Adipocyte (in vitro differentiated cells): ENCODE data around the gene IL25.
A peak's percentile ranks its signal among the peaks of the same experiment; 100 is the strongest.

Source experiments
- DNase-seq: peaks from one replicate; pipeline ENCODE4 v3.0.0-alpha.2; 2015; ENCODE audit warnings: low read depth
- H3K27me3 ChIP-seq: replicated peaks from 2 replicates; pipeline ENCODE4 v1.7.0; 2013; ENCODE audit warnings: mild to moderate bottlenecking, low read length, moderate library complexity; ENCODE audit not compliant: control insufficient read depth, insufficient read depth
- H3K36me3 ChIP-seq: 2 replicates; pipeline ENCODE4 v1.7.0; 2013; ENCODE audit warnings: low read length, mild to moderate bottlenecking, moderate library complexity; ENCODE audit not compliant: control insufficient read depth, insufficient read depth, severe bottlenecking
- H3K4me1 ChIP-seq: 2 replicates; pipeline ENCODE4 v1.7.0; 2013; ENCODE audit warnings: mild to moderate bottlenecking, low read length, moderate library complexity; ENCODE audit not compliant: control insufficient read depth, insufficient read depth
- H3K4me3 ChIP-seq: 2 replicates; pipeline ENCODE4 v1.7.0; 2013; ENCODE audit warnings: mild to moderate bottlenecking, low read length, moderate library complexity
- H3K9ac ChIP-seq: 2 replicates; pipeline ENCODE4 v1.7.0; 2013; ENCODE audit warnings: mild to moderate bottlenecking, low read length, moderate library complexity
- H3K9me3 ChIP-seq: 2 replicates; pipeline ENCODE4 v1.7.0; 2013; ENCODE audit warnings: mild to moderate bottlenecking, low read length, moderate library complexity; ENCODE audit not compliant: control insufficient read depth

Gene IL25

DNA sequence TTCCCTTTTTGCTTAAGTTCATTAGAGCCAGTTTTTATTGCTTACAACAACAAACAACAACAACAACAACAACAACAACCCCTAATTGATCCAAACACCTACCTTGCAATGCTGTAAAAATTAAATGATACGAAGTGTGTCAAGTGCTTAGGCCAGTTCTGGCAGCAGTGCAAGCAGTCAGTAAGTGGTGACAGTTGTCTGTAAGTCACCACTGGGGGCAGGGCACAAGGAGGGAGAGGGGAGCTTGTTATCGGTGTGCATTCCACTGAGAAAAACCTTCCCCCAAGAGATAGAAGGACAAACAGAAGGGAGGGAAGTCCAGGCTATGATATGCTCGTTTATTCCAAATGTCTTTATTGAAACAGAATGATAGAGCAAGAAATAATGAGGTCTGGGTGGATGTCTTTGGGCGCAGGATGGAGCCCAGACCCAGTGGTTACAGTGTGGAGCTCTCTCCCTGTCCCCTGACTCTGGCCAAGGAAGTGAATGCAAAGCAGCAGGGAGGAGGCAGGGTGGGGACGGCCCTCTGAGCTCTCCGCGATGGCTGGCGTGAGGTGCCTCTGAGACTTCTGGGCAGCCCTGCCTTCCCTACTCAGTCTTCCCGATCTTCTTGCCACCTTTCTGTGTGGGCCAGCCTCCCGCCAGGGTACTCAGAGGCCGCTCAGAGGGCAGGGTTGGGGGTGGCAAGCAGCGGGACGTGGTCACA lies 26.5 kb upstream of the IL25 start:
- Histone ChIP-seq H3K27me3 (peaks cover 10% of the 10 kb centered on the region), H3K4me3 (no peak overlapping the region), H3K36me3 (no peaks in the 10 kb centered on the region), H3K9ac (no peak overlapping the region), H3K9me3 (no peaks in the 10 kb centered on the region), H3K4me1 (no peaks in the 10 kb centered on the region)
- no peak for DNase-seq

DNA sequence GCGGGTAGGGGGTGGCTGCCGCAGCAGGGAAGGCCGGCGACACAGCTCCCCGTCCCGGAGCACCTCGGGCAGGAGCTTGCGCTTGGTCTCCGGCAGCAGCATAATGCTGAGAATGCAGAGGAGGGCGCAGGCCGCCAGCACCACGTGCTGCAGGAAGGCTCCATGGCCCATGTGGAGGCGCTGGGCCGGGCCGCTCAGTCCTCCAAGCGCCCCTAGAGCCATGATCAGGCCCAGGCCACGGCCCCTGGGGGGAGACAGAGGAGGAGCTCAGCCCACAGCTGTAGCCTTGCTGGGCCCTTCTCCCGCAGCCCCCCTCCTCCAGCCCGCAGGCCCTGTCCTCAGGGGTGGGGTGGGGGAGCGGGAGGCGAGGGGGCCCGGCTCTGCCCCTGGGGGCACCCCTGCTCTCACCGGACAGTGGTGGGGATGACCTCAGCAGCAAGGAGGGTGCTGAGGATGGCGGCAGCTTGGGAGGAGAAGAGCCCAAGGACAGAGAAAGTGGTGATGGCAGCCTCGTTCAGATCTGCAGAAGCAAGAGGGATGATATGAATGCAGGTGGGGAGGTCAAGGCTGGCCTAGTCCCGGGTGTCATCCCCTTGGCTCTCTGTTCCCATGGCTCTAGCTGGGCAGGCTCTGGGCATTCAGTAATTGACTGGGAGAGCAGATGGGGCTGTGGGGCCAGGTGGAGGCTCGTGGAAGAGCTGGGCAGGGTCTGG lies 25.8 kb upstream of the IL25 start:
- no peak overlapping the region for H3K9ac ChIP-seq
- H3K36me3 ChIP-seq, result no peaks in the 10 kb centered on the region
- no peak for DNase-seq
- H3K9me3 ChIP-seq, result no peaks in the 10 kb centered on the region
- no peak overlapping the region for H3K4me3 ChIP-seq
- peaks cover 13% of the 10 kb centered on the region for H3K27me3 ChIP-seq
- no peaks in the 10 kb centered on the region for H3K4me1 ChIP-seq

DNA sequence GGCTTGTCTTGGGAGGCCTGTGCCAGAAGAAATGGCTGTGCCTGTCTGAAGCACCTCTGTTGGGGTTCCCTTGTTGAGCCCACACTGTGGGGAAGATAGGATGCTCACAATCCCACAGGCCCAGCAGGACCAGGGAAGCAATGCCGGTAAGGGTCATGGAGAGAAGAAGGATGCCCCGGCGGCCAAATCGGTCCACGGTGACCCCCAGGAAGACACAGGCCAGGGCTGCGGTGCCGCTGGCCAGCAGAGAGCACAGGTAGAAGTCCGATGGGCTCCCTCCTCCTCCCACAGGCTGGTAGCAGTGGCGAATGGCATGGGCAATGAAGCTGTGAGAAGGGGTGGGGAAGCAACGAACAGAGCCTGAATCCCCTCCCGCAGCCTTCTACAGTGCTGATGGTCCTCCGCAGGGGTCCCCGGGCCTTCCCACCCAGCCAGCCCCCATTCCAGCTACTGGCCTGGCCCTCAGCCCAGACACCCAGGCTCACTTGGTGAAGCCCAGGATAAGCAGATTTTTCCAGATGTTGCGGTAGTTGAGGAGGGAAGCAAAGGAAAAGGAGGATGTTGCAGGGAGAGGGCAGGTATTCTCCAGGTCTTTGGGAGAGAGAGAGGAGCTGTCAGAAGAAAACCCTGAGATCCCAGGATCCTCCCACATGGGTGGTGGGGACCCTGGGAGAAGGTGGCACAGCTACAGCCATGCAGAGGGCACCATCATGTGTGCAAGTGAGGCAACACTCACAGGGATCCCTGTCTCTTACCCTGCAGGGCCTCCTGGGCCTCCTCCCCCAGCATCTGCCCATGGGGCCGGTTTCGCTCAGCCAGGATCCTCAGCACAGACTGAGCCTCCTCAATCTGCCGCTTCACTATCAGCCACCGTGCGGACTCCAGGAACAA lies 25.0 kb upstream of the IL25 start:
- H3K4me3 ChIP-seq, result no peak overlapping the region
- no peak for DNase-seq
- no peak overlapping the region for H3K9ac ChIP-seq
- no peaks in the 10 kb centered on the region for H3K36me3 ChIP-seq
- peaks cover 3% of the 10 kb centered on the region for H3K4me1 ChIP-seq
- no peaks in the 10 kb centered on the region for H3K9me3 ChIP-seq
- peaks cover 9% of the 10 kb centered on the region for H3K27me3 ChIP-seq

DNA sequence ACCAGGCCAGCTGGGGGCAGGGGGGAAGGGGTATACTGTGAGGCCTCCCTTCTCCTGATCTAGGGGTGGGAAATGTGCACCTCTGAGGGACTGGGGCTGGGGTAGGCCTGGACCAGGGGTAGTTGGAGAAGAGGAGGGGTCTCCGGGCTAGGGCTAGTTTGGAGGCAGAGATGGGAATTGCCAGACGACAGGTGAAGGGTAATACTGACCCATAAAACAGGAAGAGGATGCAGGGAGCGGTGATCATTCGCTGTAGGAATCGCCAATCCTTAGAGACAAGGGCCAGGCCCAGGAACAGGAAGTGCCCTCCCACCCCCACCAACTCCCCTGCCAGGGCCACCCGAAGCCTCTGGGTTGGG lies 24.3 kb upstream of the IL25 start:
- Histone ChIP-seq H3K36me3 (no peaks in the 10 kb centered on the region), H3K4me1 (peaks cover 7% of the 10 kb centered on the region), H3K9ac (no peak overlapping the region), H3K4me3 (no peak overlapping the region), H3K9me3 (no peaks in the 10 kb centered on the region), H3K27me3 (peaks cover 11% of the 10 kb centered on the region)
- no peak for DNase-seq

DNA sequence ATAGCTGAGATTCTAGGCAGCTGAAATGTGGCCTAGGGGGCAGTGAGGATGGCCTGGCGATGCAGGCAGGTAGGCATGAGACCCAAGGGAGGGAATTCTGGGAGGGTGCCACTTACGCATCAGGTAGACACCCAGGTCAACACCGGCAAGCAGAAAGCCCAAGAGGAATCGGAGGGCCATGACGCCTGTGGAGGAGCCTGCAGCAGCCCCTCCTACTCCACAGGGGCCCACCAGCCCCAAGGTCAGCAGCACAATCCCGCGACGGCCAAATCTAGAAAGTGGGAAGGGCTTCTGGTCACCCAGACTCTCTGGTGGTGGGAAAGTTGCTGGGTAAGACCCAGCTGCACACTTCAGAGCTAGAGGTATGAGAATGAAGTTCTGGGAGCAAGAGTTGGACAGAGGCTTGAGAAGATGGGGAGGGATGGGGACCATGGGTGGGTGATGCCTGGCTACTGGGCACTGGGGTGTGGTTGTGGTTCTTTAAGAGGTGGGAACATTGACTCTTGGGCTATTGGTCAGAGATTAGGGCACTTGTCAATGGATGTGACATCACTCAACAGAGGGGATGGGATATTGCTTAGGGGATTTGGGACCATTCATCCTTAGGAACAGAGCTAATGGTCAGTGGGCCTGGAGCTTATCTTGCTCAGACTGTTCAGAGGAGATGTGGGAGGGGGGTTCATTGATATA lies 23.3 kb upstream of the IL25 start:
- Histone ChIP-seq H3K27me3 (peaks cover 21% of the 10 kb centered on the region), H3K9ac (no peak overlapping the region), H3K4me1 (peaks cover 8% of the 10 kb centered on the region), H3K9me3 (no peaks in the 10 kb centered on the region), H3K4me3 (no peak overlapping the region), H3K36me3 (no peaks in the 10 kb centered on the region)
- no peak for DNase-seq

DNA sequence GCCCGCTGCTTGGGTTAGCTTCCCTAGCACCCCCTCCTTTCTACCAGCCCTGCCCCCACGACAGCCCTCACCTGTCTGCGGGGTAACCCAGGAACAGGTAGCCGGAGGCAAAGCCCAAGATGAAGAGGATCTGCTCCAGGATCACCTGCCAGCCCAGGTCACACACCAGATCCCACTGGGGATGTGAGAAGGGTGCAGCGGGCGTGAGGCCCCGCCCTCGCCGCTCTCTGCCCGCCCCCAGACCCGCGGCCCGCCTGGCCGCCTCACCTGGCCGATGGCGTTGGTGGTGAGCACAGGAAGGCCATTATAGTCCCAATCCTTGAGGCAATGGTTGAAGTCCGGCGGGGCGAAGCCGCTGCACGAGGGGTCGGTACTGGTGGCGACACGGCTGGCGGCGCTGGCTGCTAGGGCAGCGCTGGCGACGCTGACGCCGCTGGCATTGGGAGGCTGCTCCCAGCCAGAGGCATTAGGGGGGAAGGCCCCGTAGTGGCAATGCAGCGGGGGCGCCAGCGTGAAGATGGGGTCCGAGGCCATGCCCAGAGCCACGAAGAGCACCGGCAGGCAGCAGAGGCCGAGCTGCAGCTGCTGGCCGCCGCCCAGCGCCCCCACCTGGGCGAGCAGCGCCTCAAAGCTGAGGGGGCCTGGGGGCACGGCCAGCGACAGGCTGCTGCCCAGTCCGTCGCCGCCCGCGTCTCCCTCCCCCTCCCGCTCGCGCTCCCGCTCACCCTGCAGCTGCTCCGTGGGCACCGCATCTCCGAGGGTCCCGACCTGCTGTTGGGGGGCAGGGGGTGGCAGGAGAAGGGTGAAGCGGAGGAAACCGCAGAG lies 20.7 kb upstream of the IL25 start:
- H3K9ac ChIP-seq, result peak overlapping the region; percentile 46
- no peaks in the 10 kb centered on the region for H3K36me3 ChIP-seq
- H3K9me3 ChIP-seq, result no peaks in the 10 kb centered on the region
- peak overlapping the region; percentile 77 for H3K4me3 ChIP-seq
- DNase-seq, result peak; percentile 47
- peaks cover 8% of the 10 kb centered on the region for H3K4me1 ChIP-seq
- peaks cover 32% of the 10 kb centered on the region for H3K27me3 ChIP-seq

DNA sequence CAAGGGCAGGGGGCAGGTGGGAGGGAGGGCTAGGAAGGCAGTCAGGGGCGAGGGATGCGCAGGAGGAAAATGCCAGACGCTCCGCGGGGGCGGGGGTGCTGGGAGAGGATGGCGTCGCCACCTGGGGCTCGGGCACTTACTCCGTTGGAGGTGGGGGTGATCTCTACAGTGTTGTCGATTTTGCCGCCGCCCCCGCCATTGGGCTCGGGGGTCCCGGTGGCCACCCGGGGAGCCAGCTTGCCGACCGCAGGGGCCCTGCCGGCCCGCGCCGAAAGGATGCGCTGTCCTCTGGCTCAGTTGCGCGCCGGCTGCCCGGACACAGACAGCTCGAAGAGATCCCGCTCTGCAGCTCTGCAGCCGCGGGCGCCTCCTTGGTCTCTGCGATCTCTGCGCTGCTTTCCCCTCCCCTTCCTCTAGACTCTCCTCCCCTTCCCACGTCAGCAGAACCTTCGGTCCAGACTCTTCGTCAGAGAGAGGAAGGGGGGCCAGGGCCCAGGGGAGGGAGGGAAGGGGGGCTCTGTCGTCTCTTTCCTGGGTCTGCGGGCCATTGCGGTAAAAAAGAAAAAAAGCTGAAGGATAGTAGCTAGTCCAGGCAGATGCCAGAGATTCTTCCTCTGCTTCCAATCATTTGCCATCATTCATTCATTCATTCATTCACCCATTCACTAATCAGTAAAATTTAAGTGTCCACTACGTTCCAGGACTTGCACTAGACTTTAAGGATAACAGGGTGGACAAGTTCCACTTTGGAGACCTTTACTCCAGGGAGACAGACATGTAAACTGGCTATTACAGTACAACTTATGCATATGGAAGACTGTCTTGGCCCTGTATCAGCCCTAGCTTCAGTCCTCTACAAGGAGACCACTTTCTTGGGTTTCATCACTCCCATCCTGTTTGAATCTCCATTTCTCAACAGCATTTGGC lies 19.8 kb upstream of the IL25 start, which contains the start of gene SLC22A17:
Gene SLC22A17 (minus strand): TSS at position 382 of the 927 bp plus-strand sequence.
- peak; percentile 97 for DNase-seq
- peak within 1 kb of the TSS; percentile 77 for H3K4me3 ChIP-seq
- peak within 1 kb of the TSS; percentile 46 for H3K9ac ChIP-seq
- peaks cover 32% of the 10 kb centered on the region for H3K27me3 ChIP-seq
- H3K4me1 ChIP-seq, result peaks cover 8% of the 10 kb centered on the region
- H3K36me3 ChIP-seq, result no peaks in the 10 kb centered on the region
- no peaks in the 10 kb centered on the region for H3K9me3 ChIP-seq

DNA sequence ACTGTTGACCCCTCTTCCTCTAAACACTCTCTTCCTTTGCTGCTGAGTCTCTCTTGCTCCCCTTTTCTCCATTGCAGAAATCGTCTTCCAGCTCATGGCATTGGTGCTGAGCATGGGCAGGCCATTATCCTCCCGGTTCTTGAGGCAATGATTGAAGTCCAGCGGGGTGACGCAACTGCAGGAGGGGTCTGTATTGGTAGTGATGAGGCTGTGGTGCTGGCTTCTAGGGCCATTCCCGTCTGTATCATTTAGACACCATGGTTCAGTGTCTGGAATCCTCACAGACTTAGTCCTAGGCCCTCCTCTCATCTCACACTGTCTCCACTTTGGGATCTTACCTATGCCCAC lies 19.2 kb upstream of the IL25 start:
- H3K4me3 ChIP-seq, result no peak overlapping the region

DNA sequence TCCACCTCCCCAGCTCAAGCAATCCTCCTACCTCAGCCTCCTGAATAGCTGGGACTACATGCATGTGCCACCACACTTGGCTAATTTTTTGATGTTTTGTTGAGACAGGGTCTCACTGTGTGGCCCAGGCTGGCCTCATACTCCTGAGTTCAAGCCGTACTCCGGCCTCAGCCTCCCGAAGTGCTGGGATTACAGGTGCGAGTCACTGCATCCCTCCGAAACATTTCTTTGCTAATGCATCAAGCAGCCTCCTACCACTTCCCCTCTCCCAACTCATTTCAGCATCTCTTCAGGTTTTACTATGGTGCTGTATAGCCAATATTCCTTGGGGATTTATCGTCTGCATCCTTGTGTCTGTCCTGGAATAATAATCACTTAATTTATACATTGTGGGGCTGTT lies 17.6 kb upstream of the IL25 start:
- H3K4me1 ChIP-seq, result peaks cover 8% of the 10 kb centered on the region
- H3K9ac ChIP-seq, result no peak overlapping the region
- no peak for DNase-seq
- H3K9me3 ChIP-seq, result no peaks in the 10 kb centered on the region
- H3K4me3 ChIP-seq, result no peak overlapping the region
- H3K36me3 ChIP-seq, result no peaks in the 10 kb centered on the region
- peaks cover 32% of the 10 kb centered on the region for H3K27me3 ChIP-seq

More for the DNA sequence above, 19.2 kb upstream of the IL25 start:
- Histone ChIP-seq H3K36me3 (no peaks in the 10 kb centered on the region), H3K9me3 (no peaks in the 10 kb centered on the region), H3K4me1 (peaks cover 8% of the 10 kb centered on the region), H3K9ac (no peak overlapping the region), H3K27me3 (peaks cover 32% of the 10 kb centered on the region)
- no peak for DNase-seq
